ENCODE data around the gene FAM107B.

Gene FAM107B

DNA sequence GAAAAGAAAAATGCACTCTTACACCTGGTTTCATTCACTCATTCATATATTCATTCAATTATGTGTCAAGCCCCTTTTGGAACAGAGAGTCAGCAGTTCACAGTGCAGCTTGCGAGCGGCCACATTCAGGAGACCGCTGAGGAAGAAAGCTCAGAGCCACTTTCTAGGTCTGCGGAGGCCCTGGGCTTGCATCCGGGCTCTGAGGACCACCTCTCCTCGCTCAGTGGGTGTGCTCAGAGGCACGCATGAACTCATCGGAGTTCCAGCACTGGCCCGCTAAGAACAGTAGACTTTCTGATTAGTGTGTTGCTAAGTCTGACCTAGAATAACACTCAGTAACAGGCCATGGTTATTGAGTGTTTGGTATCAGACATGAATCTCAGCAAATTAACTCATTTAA lies 1.8 kb upstream of the FAM107B start:
- DNase-seq (ENCODE audit: low spot score), result no peak

GRCh38 chr10:14775656-14776055 lies 959 bp upstream of the FAM107B start:
- DNase-seq (ENCODE audit: low spot score), result no peak

GRCh38 chr10:14774214-14774580 lies 500 bp downstream of the FAM107B start:
- DNase-seq (ENCODE audit: low spot score), result no peak

DNA sequence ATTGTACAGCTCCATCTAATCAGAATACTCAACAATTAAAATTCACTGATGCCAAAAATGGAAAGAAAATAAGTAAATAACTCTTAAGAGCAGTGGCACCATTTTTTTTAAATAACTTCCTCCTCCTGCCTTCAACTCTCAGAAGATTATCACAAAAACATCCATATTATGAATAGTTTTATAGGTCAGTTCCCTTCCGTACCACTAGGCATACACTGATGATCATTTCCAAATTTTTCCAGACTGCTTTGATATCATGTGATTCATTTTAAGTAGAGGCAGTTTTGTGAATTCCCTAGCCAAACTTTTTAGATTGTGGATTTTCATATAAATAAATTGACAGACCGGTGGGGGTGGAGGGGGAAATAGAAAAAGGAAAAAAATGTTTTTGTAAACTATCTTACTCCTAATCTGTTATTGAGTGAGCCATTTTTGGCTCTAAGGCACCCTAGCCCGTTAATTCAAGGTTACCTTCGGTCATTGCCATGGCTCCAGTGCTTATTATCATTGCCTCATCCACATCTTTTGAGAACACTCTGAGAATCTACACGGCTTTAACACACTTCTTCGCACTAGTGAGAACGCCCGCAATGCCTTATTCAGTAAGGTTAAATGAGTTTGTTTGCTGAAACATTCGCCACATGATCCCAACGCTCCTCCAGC lies 1.0 kb downstream of the FAM107B start:
- DNase-seq (ENCODE audit: low spot score), result no peak

- no peak for DNase-seq (ENCODE audit: low spot score)
These were observed 2.3 kb downstream of the FAM107B start for GRCh38 chr10:14772399-14772798.

GRCh38 chr10:14770927-14771326 lies 3.8 kb downstream of the FAM107B start:
- DNase-seq (ENCODE audit: low spot score), result no peak

- DNase-seq (ENCODE audit: low spot score), result no peak
These were observed 13.3 kb downstream of the FAM107B start for GRCh38 chr10:14761372-14761771.

- no peak for DNase-seq (ENCODE audit: low spot score)
These were observed 15.6 kb downstream of the FAM107B start for GRCh38 chr10:14758994-14759664.

GRCh38 chr10:14758451-14758850 lies 16.2 kb downstream of the FAM107B start:
- no peak for DNase-seq (ENCODE audit: low spot score)

DNA sequence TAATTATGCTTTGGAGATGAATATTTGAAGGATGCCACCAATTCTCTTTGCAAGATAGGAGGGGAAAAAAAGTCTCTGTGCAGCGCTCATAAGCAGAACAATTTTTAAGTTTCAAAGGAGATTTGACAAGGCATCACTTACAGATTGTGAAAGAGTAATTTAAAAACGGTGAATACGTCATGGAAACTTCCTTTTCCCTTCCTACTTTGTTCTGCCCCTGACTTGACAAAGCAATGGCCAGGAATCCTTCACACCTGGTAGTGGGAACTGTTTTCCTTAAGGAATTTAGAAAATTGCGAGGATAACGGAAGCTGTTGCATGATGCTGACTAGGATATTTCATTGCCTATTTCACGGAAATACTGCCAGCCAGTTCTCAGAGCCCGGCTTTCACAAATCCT lies 16.7 kb downstream of the FAM107B start:
- DNase-seq (ENCODE audit: low spot score), result no peak

GRCh38 chr10:14757394-14757793 lies 17.3 kb downstream of the FAM107B start:
- no peak for DNase-seq (ENCODE audit: low spot score)

GRCh38 chr10:14753441-14753840 lies 21.3 kb downstream of the FAM107B start:
- DNase-seq (ENCODE audit: low spot score), result no peak

GRCh38 chr10:14751921-14752320 lies 22.8 kb downstream of the FAM107B start:
- DNase-seq (ENCODE audit: low spot score), result no peak

DNA sequence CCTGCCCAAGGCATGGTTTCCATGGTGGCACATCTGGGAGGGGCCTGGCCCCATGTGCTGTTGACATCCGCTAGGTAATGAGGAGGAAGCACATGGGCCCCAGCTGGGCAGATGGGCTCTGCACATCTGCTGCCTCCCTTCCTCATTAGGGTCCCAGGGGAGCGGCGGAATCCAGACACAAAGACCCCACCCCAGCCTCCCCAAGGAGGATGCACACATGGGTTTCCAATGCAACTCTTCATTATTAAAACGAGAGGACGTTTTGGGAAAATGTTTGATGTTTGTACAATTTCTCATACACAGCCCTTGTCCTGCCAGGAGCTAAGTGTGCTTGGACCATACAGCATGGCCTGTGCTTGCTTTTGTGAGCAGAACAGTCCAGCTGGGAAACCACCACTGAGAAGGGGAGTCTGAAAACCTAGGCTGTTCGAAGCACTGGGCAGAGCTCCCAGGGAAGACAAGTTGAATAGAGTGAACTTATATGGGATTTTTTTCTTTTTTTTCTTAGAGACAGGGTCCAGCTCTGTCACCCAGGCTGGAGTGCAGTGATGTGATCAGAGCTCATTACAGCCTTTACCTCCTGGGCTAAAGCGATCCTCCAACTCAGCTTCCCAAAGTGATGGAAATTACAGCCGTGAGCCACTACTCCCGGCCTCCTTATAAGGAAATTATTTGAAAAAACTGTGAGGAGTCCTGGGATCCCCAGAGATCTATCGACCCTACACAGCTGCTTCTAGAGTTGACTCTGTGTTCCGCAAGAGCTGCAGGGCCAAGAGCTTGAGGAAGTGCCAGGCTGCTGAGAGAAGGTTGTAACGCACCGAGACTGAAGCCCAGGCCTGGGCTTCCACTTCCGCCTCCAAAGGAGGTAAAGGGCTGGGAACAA lies 23.4 kb downstream of the FAM107B start:
- DNase-seq (ENCODE audit: low spot score), result peak; percentile 50

DNA sequence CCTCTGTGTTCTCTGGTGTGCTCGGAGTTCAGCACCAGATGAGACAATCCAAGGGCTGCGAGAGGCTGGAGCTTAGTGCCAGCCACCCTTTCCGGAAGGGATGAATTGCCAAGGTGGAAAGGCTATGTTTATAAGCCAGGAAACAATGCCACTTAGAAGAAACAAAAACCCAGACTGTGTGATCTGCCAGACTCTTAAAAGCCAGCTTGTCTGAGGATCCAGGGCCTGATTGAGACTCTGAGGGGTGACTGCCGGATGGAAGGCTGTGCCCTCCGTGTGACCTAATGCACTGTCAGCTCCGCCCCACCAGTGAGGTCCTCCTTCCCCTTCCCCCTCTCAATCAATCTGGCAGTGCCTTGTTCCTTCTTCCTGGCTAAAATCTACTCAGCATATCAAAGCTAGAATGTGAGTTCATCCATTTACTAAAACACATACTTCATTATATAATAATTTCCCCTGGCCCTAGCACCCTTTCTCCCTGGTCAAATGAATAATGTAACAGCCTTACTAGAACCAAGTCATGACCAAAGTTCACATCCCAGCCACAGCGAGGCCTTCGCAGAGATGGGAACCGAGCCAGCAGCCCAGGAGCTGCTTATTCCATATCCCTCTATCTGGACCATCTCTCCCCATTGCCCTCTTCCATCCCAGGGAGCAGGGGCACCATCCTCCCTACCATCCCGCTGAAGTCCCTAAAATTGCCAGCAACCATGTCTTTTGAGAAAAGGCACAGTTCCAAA lies 25.5 kb downstream of the FAM107B start:
- no peak for DNase-seq (ENCODE audit: low spot score)

DNA sequence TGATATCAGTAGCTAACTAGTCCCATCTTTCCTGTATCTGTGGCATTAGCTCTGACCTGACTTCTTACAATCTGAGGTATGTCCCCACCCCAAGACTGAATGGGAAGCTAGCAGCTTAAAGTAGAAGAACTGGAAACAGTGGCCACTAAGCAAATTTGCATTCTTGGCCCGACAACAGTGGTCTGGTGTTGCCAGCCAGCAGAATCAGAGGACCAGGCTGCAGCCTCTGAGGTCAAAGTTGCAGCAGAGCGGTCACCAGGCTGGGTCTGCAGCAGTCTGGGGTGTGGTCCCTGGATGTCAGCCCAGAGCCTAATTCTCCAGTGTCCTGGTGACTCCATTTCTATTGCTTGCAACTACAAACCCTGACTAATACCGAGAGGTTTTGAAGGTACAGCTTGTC lies 26.3 kb downstream of the FAM107B start:
- no peak for DNase-seq (ENCODE audit: low spot score)

GRCh38 chr10:14742815-14743214 lies 31.9 kb downstream of the FAM107B start:
- DNase-seq (ENCODE audit: low spot score), result peak; percentile 56

DNA sequence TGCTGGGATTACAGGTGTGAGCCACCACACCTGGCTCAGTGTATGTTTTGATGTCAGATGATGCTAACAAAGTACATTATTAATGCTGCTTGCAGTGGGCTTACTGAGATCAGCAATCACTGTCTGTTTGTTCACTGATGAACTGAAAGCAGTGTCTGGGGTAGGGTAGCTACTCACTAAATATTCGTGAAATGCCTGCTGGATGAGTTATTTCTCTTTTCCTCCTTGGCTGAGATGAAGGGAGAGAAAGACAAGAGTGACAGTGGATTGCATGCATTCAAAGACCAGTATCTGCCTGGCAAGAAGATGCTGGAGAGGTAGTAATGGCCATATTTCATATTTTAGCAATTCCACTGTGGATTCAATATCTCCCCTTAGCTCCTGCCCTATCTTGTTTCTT lies 32.3 kb downstream of the FAM107B start:
- DNase-seq (ENCODE audit: low spot score), result no peak

- peak; percentile 42 for DNase-seq (ENCODE audit: low spot score)
These were observed 33.9 kb downstream of the FAM107B start for GRCh38 chr10:14740684-14741247.

DNA sequence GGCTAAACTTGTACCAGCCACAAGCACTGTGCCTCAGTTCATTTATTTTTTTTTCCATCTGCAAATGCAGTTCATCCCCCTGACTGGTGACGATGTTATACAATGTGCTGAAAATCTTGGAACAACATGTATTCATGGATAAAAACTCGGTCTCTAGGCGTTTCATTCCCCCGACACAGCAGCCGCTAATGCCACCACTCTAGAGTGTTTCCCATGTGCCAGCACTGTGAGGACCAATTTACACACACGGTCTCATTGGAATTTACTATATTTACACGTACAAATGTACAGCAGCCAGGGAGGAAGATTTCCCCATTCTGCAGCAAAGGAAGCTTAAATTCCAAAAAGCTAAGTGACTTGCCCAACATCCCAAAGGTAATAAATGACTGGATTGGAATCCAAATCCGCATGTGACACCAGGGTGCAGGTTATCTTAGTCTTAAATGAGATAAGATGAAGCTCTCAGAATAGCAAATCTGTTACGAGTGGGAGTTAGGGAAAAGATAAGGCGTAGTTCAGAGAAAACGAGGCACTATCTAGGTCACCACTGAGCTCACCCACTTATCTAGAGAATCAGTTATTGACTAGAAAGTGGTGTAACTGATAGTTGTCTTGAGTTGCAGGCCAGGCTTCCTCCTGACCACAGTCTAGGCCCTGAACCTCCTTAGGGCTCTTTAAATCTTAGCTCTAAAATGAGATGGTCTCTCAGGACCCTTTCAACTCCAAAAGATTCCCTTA lies 36.7 kb downstream of the FAM107B start:
- no peak for DNase-seq (ENCODE audit: low spot score)

DNA sequence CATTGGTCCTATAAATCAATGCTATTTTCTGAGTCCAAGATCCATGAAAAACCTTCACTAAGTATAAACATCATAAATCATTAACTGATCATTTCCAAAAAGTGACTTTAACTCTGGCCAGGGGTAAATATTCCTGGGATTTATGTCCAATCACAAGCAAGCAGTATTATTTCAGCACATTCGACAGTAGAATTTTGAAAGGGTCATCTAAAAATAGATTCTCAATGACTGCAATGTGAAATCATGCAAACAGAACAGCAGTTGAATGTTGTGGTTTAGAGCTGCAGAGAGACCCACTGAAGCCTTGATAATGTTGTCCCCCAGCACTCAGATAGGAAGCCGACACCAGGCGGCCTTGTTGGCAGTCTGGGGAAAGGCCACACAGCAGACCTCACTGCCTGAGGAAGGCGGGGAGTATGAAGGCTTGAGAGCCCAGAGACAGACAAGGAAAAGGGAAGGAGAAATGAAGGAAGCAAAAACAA lies 38.1 kb downstream of the FAM107B start:
- peak; percentile 49 for DNase-seq (ENCODE audit: low spot score)

All from pons (tissue), 1 donor.